Measurements from ENCODE around the gene KCNC4.

Gene KCNC4

GRCh38 chr1:110188035-110188618 lies 22.0 kb upstream of the KCNC4 start:
- no peak for DNase-seq (ENCODE audit: low read depth)

DNA sequence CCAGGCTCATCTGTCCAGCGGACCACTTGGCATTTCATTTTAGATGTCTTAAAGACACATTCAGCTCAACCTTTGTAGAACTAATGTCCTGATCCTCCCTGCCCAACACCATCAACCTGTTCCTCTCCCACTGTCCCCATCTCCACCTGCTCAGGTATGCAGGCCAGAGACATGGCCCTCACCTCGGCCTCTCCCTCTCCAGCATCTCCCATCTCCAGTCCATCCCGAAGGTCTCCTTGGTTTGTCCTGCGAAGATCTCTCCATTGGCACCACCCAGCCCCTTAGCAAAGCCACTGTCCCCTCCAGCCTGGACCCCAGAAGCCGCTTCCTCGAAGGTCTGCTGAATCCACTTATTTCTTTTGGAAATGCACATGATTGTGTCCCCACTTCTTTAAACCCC lies 20.9 kb upstream of the KCNC4 start:
- DNase-seq (ENCODE audit: low read depth): no peak

- no peak for DNase-seq (ENCODE audit: low read depth)
Measured at GRCh38 chr1:110190282-110190929, 19.7 kb upstream of the KCNC4 start.

DNA sequence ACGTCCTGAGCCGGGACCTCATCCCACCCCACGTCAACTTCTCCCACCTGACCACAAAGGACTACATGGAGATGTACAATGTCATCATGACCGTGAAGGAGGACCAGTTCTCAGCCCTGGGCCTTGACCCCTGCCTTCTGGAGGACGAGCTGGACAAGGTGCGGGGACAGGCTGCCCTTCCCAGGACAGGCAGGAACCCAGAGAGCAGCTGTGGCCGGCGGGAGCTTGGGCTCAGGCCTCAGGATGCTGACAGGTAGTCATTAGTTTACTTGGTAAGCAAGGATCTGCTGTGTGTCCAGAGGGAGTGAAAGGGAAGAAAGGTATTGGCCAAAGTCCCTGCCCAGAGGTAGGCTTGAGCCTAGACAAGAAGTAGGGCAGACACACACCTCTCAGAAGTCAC lies 17.6 kb upstream of the KCNC4 start:
- DNase-seq (ENCODE audit: low read depth): no peak

GRCh38 chr1:110195196-110195595 lies 14.9 kb upstream of the KCNC4 start:
- DNase-seq (ENCODE audit: low read depth): no peak

DNA sequence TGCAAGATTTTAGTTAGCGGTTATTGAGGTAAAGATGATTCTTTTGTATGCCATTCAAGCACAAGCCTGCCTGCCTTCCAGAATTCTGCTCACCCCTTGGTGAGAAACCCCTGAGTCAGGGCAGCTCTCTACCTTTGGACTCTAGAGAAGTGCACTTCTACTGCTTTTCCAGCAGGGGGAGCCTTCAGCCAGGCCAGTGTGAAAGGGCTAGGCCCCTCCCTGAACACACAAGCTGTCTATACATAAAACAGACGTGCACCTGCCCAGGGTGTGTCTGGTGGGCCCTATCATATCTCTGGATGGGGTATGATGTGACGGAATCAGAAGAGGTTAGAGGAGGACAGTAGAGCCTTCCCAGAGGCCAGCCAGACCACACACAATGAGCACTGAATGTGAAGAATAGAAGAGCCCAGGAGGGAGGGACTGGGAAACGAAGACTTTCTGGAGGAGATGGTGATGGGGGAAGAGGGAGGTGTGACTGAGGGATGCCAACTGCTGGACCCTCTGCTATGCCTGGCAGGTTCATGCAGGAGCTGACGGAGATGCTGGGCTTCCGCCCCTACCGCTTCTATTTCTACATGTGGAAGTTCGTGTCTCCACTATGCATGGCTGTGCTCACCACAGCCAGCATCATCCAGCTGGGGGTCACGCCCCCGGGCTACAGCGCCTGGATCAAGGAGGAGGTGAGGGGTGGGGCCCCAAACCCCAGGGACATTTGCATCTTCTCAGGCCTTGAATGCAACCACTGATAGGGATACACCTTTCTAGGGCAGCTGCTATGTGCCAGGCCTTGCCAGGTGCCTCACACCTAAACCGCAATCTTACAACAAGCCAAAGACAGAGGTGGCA lies 13.0 kb upstream of the KCNC4 start:
- DNase-seq (ENCODE audit: low read depth): peak; percentile 41

- DNase-seq (ENCODE audit: low read depth): no peak
Measured at GRCh38 chr1:110197905-110198629, 12.0 kb upstream of the KCNC4 start.

DNA sequence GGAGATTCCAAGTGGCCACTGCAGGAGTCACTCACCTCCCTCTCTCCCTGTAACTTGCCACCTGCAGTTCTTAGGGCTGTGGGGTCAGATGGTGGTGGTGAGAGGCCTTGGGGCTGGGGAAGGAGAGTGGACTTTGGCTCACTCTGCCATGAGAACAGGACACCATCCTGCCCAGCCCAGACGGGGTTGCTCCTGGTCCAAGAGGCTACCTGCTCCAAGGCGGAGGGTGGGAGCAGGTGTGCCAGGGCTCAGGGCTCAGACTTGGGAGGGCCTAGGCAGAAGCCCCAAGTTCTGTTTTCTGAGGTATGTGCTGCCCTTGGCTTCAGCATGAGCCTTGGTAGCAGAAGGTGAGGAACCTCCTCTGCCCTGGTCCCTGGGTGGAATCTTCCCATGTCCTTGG lies 11.4 kb upstream of the KCNC4 start:
- no peak for DNase-seq (ENCODE audit: low read depth)

DNA sequence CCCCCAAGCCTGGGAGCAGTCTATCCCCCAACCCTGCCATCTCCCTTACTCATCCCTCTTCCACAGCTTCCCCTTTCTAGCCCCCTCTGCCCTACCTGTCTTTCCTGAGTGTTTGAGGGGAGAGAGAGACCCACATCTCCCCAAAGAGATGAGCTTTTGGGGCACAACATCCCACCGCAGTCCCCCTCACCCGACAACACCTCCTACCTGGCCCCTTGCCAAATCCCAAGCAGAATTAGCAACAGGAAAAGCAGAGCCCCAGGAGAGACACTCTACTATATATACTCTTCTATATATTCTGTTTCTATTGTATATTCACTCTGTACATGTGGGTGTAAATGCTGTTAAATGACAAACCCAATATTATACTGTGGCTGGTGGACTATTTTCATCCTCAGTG lies 9.9 kb upstream of the KCNC4 start:
- no peak for DNase-seq (ENCODE audit: low read depth)

DNA sequence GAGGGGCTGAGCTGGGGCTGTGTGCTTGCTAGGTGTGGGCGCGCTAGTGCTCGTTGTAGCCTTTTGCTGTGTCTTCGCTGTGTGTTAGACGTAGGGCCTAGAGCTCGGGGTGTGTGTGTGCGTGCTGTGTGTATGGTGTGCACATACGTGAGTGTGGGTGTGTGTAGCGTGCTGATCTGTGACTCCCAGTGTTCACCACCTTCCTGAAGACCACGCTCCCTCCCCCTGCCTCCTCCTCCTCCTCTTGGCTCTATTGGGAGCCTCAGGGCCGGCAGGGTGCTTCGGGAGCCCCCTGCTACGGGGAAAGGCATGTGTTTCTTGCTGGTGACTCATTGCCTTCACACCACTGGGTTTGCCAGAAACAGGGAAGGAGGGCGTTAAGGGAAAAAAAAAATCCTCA lies 9.4 kb upstream of the KCNC4 start:
- no peak for DNase-seq (ENCODE audit: low read depth)

DNA sequence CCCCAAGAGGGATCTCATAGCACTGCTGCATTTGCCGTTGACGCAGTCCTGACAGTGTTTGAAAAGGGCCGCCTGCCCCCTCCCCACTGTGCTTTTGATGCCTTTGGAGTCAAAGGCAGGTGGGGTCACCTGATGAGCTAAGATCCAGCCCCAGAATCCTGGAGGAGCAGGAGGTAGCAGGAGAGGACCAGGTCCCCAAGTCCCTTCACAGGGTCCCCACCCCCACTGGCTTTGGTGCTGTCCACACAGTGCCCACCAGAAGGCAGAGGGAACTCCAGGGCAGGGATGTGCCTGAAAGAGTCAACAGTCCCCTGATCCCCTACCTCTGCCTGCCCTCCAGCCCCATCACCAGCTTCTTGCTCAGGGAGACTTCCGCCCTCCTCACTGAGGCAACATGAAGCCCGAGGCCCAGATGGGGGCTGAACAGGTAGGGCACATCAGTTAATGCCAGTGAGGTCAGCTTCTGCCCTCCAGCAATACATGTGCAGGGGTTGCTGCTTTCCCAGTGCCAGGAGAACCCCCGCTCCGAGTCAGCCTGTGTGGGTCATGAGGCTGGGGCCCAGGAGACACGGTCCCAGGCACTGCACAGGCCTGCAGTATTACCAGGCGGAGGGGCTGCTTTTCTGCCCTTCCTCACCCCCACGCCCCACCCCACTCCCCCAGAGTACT lies 8.8 kb upstream of the KCNC4 start:
- no peak for DNase-seq (ENCODE audit: low read depth)

- peak; percentile 59 for DNase-seq (ENCODE audit: low read depth)
Measured at GRCh38 chr1:110203021-110203661, 7.0 kb upstream of the KCNC4 start.

- DNase-seq (ENCODE audit: low read depth): no peak
Measured at GRCh38 chr1:110205156-110205555, 5.0 kb upstream of the KCNC4 start.

- DNase-seq (ENCODE audit: low read depth): no peak
Measured at GRCh38 chr1:110205591-110206155, 4.4 kb upstream of the KCNC4 start.

GRCh38 chr1:110206261-110206920 lies 3.7 kb upstream of the KCNC4 start:
- no peak for DNase-seq (ENCODE audit: low read depth)

GRCh38 chr1:110207831-110208230 lies 2.3 kb upstream of the KCNC4 start:
- DNase-seq (ENCODE audit: low read depth): peak; percentile 71

DNA sequence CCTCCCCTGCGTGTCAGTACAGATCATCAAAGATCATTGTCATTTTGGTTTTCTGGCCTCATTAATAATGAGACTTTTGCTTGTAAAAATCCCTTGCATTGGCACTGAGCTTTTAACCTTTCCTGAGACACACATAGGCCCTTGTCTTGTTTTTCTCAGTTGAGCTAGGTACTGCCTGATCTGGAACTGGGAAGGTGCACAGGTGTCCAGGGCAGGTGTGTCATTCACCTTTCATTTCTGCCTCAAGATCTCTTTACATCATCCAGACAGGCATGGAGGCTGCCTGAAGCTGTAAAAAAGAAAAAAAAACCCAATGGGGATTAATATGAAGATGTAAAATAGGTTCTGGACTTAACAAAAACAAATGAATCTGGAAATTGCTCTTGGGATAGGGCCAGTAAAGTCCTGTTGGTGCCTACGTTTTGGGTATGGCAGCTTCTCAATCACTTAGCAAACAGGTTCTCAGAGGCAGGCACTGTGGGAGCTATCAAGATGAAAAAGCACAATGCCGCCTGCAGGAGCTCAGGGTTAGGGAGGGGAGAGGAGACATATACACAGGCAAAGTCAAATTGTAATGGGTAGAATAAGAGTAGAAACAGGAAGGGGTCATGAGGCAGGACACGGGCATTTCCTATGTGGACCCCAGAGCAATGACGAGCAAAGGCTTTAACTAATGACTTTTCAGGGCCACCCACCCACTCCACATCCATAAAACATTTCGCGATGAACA lies 1.0 kb upstream of the KCNC4 start:
- DNase-seq (ENCODE audit: low read depth): no peak

GRCh38 chr1:110210604-110211495 lies 736 bp downstream of the KCNC4 start:
- no peak for DNase-seq (ENCODE audit: low read depth)

Measured in stimulated activated CD8-positive, alpha-beta memory T cell treated with anti-CD3 and anti-CD28 coated beads, Interleukin-12 subunit alpha, Interleukin-12 subunit beta, amount 100 ng/mL, for 1 hour (primary cell).